Lower leg skin (tissue), 4 donors: ENCODE measurements around the gene LRRFIP1. TPM values are rescaled to one million over a fixed set of nuclear protein-coding genes. Genes with fewer than 3 reads are reported as not detected.

Experiments
- DNase-seq, 2 donors: peaks; one replicate each; pipeline ENCODE4 v3.0.0-alpha.2; 2019; ENCODE audit warnings: low spot score in 2 of 2
- H3K4me3 ChIP-seq: fragments of 200-600 bp; sonication (generic); 2 replicates; pipeline ENCODE4 v1.5.1; 2017; ENCODE audit warnings: mild to moderate bottlenecking, low read depth; ENCODE audit not compliant: poor library complexity, severe bottlenecking
- CTCF ChIP-seq, 3 donors: fragments of 450-650 bp; IDR thresholded peaks; one replicate each; pipeline ENCODE4 v1.5.1; 2016; ENCODE audit warnings: antibody characterized with exemption in 3 of 3, mild to moderate bottlenecking in 3 of 3, moderate library complexity in 2 of 3
- POLR2A ChIP-seq, 2 donors: fragments of 450-650 bp; IDR thresholded peaks; one replicate each; pipeline ENCODE4 v1.6.1; 2016 to 2017; ENCODE audit warnings: antibody characterized with exemption in 2 of 2, mild to moderate bottlenecking in 1 of 2, moderate library complexity in 1 of 2
- WGBS, 2 donors: methylation state at CpG; one replicate each; pipeline ENCODE4 v1.1.5; 2018; 5-methylcytosine and 5-hydroxymethylcytosine counted together
- intact Hi-C: fragments of 100-400 bp; cut with DNase I; formaldehyde crosslinking; loops from one replicate; pipeline ENCODE4 v1.15.0; 2023; ENCODE audit warnings: low total_unique reads
- total RNA-seq, 4 donors: library from RNA; depleted of rRNA; stranded (reverse); fragments of >200 nt; gene quantifications; one replicate each; pipeline ENCODE4 v1.1.0, GENCODE V29; 2016

LRRFIP1 gene
- total RNA-seq, 4 donors from 2014 or later = 45.5 to 88.0 (median 67.5) TPM

DNA sequence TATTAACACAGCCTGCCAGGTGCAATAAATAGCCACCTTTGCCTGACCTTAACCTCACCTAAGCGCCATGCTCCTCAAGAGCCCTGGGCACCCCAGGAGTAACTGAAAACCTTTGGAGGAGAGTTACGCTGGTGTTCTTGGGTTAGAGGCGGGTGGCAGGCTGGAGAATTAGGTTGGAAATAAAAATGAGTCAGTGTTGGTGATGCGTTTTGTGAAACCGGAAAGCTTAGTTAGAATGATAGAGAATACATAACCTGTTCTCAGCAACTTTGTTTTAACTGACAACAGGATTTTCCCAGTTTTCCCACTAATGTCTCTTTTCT, 17.0 kb downstream of the LRRFIP1 start:
- WGBS, 2 donors = 92 to 93% methylated on average over 5 of the region's 5 CpGs
- no peak for DNase-seq
- intact Hi-C loops = no loop called here

GRCh38 chr2:237645261-237645660, 17.9 kb downstream of the LRRFIP1 start:
- no peak overlapping the region for H3K4me3 ChIP-seq
- 88 to 92% methylated on average over 8 of the region's 8 CpGs for WGBS, 2 donors
- no peak for TF ChIP-seq POLR2A (IDR thresholded peaks at IDR 0.05)
- TF ChIP-seq CTCF (IDR thresholded peaks at IDR 0.05) = no peak
- peak in 1 of 2 donors; percentile 42 for DNase-seq
- intact Hi-C loops = no loop called here

More for the DNA sequence above, 17.0 kb downstream of the LRRFIP1 start:
- TF ChIP-seq POLR2A (IDR thresholded peaks at IDR 0.05) (no peak), CTCF (IDR thresholded peaks at IDR 0.05) (no peak)
- H3K4me3 ChIP-seq = no peak overlapping the region

- intact Hi-C loops = no loop called here
- DNase-seq = peak in 1 of 2 donors; percentile 82
- WGBS, 2 donors = 85% methylated on average over 16 to 20 of the region's 20 CpGs
- TF ChIP-seq POLR2A (IDR thresholded peaks at IDR 0.05) = no peak
- no peak for TF ChIP-seq CTCF (IDR thresholded peaks at IDR 0.05)
- no peak overlapping the region for H3K4me3 ChIP-seq
Observed at GRCh38 chr2:237647176-237648015, 20.0 kb downstream of the LRRFIP1 start.

DNA sequence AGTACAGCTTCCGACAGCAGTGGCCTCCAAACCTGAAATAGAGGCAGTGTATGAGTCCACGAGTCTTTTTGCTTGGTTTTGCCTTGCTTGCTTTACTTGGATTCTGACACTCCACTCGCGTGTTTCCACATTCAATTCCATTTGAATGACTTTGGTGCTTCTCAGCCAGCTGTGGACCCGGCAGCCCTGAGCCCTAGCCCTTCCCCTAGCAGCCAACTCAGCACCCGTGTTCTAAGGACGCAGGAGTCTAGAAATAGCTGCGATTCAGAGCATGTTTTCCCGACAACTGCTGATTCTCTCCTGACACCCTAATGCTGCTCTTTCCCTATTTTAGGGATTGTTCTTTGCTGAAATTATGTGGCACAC, 20.6 kb downstream of the LRRFIP1 start:
- no peak for DNase-seq
- no peak overlapping the region for H3K4me3 ChIP-seq
- TF ChIP-seq CTCF (IDR thresholded peaks at IDR 0.05) = no peak
- TF ChIP-seq POLR2A (IDR thresholded peaks at IDR 0.05) = no peak
- WGBS, 2 donors = 82 to 83% methylated on average over 9 of the region's 9 CpGs
- intact Hi-C loops = no loop called here

DNA sequence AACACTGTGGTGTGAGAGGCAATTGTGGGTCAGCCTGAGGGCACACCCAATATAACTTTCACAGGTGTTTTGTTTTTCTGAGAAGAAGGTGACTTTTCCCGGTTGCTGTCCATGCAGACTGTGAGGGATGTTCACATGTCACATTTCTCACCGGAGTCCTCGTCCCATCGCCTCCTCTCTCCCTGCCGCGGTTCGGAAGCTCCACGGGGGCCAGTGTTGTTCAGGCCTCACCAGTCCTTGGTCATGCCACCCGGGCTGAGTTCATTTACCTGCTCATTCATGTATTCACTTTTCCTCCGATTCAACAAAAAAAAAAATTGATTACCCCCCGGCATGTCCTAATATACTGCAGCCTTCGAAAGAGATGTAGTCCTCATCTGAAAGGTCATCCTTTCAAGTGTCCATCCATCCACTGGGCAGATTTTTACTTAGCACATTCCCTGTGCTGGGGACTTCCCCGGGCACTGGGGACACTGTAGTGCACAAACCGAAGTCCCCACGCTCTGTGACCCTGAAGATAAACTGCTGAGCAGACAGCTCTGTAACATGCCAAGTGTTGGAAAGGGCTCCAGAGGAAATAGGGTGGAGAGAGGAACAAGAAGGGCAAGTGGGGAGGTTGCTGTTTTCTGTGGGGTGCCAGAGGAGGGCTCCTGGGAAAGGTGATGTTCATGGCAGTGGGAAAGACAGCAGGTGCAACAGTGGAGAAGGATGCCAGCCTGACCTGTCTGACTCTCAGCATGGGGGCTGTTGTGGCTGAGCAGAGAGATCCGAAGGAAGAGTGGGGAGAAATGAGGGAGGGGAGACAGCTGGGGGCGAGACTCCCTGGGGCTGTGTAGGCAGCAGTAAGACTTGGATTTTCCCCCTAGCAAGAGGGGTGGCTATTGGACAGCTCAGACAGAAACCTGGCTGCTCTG, 22.4 kb downstream of the LRRFIP1 start:
- no peak for TF ChIP-seq POLR2A (IDR thresholded peaks at IDR 0.05)
- TF ChIP-seq CTCF (IDR thresholded peaks at IDR 0.05) = no peak
- no peak overlapping the region for H3K4me3 ChIP-seq
- 91 to 92% methylated on average over 17 of the region's 17 CpGs for WGBS, 2 donors
- peak in 1 of 2 donors; percentile 69 for DNase-seq
- intact Hi-C loops = loop anchor here (10.0 kb wide), 1 partner anchor 535 kb away; no protein-coding TSS in a partner anchor
